ENCODE data around the gene TSSK2.
A peak's percentile ranks its signal among the peaks of the same experiment; 100 is the strongest.

DNA sequence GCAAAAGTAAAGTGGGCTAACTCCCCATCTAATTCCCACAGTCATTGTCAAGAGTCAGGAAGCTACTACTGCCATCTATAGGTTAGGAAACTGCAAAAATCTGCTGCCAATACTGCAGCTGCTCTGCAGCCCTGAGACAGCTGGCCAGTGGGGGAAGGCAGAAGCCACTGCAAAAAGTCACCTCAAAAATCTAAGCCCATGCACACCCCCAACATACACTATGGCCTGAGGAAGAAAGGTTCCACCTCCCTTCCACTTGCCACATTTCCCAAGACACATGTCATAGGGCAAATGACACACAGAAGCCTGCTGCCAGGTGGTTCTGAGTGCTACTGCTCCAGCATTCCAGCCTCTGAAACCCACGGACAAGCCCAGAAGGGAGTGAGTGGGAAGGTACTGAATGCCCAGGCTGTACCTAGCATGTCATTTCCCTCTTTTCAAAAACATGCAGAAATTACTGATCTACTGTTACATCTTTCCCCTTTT is 45.8 kb upstream of the TSSK2 start:
- TF ChIP-seq, protein P1, sequence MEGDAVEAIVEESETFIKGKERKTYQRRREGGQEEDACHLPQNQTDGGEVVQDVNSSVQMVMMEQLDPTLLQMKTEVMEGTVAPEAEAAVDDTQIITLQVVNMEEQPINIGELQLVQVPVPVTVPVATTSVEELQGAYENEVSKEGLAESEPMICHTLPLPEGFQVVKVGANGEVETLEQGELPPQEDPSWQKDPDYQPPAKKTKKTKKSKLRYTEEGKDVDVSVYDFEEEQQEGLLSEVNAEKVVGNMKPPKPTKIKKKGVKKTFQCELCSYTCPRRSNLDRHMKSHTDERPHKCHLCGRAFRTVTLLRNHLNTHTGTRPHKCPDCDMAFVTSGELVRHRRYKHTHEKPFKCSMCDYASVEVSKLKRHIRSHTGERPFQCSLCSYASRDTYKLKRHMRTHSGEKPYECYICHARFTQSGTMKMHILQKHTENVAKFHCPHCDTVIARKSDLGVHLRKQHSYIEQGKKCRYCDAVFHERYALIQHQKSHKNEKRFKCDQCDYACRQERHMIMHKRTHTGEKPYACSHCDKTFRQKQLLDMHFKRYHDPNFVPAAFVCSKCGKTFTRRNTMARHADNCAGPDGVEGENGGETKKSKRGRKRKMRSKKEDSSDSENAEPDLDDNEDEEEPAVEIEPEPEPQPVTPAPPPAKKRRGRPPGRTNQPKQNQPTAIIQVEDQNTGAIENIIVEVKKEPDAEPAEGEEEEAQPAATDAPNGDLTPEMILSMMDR (conservative IDR thresholded peaks at IDR 0.05; ENCODE audit: low read length) = peak; percentile 79
- TF ChIP-seq EZH2phosphoT487 (IDR thresholded peaks at IDR 0.05; ENCODE audit: borderline replicate concordance, low read depth, low read length) = no peak
